Measurements from ENCODE around the gene PDE11A.
"Not testable (repeated sequence)": the region's sequence is repeated elsewhere in the genome, so short reads cannot be mapped to it uniquely, and the experiment has no call there.

Gene PDE11A

GRCh38 chr2:177810906-177811305 lies 261.7 kb downstream of the PDE11A start:
- DNase-seq = no peak

DNA sequence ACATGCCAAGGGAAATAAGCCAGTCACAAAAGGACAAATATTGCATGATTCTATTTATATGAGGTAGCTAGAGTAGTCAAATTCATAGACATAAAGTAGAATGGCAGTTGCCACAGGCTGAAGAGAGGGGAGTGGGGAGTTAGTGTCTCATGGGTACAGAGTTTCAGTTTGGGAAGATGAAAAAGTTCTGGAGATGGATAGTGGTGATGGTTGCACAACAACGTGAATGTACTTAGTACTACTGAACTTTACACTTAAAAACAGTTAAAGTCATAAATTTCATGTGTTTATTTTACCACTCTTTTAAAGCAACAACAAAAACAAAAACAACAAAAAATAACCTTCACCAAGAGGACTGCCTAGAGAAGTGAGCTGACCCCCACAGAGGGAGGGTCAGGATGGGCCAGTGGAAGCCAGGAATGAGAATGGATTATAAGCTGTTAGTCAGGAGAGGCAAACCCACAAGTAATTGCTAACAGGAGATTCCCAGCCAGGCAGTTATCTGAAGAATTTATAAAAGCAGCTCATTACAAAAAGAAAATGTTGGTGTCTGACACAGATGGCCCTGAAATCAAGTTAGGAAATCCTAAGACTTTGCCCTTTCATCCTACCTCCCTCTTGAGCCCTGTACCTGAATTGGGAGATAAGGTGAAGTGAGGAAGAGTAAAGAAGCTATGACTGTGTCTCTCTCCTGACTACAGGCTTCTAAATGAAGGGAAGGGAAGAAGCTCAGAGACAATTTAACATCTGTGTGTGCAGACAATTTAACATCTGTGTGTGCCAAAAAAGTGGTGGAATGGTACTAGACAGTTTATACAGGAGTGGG lies 263.4 kb downstream of the PDE11A start:
- no peak for DNase-seq

- no peak for DNase-seq
These were observed 266.6 kb downstream of the PDE11A start for GRCh38 chr2:177806025-177806424.

GRCh38 chr2:177799531-177799930 lies 273.0 kb downstream of the PDE11A start:
- DNase-seq = no peak

DNA sequence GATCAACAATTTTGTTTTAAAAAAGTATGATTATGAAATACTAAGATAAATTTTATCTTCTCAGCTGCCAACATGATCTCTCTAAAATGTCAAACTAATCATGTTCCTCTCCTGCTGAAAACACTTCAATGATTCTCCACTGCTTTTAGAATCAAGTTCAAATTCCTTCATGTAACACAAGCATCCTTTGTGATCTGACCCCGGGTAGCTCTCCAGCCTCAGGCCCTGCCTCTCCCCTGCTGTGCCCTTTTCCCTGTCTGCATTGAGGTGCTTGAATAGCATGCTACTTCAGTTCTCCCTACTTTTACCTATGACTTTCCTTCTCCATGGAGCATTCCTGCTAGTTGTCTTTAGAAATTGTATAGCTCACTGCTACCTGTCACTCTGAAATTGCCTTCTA lies 274.8 kb downstream of the PDE11A start:
- no peak for DNase-seq

DNA sequence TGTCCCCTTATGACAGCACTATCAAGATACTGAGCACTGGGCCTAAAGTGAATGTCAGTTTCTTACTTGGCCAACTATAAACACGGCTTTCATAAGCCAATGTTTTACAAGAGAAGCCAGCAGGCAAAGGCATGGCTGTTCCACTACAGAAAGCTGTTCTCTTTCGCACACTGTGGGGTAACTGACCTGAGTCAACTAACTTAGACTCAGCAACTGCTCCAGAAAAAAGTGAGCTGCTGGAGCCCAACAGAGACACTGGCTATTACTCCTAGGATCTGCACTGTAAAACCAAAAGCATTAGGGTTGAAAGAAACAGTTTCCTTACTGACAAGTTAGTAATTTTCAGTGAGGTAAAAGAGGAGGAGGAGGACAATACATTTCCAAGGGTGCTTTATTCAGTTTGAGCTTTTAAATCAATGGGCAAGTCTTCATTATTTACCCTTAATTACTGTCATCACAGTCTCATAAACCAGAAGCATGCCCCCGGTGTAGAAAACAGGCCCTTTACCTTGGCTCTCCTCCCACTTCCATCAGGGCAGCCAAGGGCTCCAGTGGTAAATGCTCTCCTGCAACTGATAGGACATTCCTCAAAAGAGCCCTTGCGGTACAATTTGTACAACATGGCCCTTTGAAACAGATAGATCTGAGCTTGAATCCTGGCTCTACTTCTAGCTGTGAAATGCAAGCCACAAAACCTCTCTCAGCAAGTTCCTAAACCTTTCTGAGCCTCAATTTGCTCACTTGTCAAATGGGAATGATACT lies 275.7 kb downstream of the PDE11A start:
- no peak for DNase-seq

DNA sequence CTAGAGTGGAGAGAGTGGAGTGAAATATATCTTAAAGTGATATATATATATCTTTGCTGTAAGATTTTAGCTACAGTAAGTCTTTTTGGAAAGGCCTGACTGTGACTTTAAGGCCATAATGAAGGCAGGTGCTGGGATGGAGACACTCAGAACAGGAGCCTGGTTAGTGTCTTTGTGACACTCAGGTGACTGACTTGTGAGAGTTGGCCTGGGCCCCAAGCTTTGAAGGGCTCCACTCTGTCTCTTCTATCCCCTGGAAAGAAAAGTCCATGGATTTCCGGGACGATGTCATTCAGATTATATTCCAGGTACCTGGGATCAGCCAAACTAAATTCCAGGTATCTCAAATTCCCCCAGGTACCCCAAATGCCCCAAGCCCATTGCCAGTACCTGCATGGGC lies 276.6 kb downstream of the PDE11A start:
- no peak for DNase-seq

DNA sequence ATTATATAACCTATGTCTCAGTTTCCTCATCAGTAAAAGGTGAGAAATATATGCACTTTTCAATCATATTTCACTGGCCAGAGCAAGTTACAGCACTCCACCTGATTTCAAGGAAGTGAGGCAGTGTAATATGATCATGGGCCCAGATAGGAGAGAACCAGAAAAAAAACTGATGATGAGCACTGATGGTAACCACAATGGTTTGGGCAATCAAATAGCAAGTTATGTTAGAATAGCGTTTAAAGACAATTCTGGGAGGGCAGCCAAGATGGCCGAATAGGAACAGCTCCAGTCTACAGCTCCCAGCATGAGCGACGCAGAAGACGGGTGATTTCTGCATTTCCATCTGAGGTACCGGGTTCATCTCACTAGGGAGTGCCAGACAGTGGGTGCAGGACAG lies 287.4 kb downstream of the PDE11A start:
- not testable (repeated sequence) for DNase-seq

GRCh38 chr2:177784745-177785067 lies 287.9 kb downstream of the PDE11A start:
- no peak for DNase-seq

DNA sequence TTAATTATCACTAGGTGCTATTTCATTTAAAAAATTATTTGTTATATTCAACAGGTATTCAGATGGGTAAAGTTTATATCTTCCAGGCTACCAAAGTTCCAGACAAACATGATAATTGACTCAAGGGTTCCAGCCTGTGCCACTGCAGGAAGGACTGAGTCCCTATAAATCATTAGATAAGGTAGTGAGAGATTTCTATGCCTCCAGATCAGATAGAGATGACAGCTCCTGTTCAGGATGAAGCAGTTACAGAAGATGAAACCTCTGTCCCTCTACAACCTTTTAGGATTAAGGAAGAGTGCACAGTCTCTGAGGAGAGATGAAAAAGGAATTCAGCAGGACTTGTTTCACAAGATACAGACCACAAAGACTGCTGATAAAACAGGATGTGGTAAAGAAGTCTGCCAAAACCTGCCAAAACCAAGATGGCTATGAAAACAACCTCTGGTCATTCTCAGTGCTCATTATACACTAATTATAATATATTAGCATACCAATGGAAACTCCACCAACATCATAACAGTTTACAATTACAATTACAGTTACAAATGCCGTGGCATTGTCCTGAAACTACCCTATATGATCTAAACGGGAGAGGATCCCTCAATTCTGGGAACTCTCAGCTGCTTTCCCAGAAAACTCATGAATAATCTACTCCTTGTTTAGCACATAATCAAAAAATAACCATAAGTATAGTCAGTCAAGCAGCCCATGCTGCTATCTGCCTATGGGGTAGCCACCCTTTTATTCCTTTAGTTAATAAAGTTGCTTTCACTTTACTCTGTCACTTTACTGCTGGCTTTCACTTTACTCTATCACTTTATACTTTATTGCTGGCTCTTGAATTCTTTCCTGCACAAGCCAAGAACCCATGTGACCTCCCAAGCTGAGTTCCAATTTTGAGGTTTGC lies 288.5 kb downstream of the PDE11A start:
- DNase-seq = no peak

GRCh38 chr2:177783091-177783490 lies 289.5 kb downstream of the PDE11A start:
- no peak for DNase-seq

DNA sequence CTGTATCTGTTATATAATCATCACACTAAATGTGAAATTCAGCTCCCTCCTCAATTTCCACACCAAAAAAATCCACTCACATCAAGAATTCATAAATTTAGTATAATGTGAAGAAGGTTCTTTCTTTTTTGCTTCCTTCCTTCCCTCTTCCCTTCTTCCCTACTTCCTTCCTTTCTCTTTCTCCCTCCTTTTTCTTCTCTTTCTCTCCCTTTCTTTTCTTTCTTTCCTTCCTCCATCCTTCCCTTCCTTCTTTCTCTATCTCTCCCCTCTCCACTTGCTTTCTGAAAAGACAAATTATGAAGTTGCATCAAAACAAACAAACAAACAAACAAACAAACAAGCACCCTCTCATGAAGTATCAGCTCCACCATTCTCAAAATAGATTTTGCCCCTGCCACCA lies 290.0 kb downstream of the PDE11A start:
- DNase-seq = no peak

- DNase-seq = no peak
These were observed 294.1 kb downstream of the PDE11A start for GRCh38 chr2:177778472-177778871.

DNA sequence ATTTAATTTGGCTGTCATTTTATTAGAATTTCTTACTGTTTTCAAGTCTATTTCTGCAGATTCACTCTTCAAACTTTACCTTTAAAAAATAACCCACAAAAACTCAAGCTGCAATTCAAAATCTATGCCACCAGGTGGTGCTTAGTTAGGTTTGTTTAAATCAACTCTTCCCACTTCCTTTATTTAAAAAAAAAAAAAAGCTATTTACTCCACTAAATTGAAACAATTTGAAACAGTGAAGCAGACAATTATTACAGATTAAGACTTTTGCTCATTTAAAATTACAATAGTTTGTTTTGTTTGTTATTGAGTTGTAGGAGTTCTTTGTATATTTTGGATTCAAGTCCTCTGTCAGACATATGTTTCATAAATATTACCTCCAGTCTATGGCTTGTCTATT lies 300.0 kb downstream of the PDE11A start:
- no peak for DNase-seq

- no peak for DNase-seq
These were observed 301.4 kb downstream of the PDE11A start for GRCh38 chr2:177771191-177771590.

- DNase-seq = no peak
These were observed 304.8 kb downstream of the PDE11A start for GRCh38 chr2:177767768-177768167.

DNA sequence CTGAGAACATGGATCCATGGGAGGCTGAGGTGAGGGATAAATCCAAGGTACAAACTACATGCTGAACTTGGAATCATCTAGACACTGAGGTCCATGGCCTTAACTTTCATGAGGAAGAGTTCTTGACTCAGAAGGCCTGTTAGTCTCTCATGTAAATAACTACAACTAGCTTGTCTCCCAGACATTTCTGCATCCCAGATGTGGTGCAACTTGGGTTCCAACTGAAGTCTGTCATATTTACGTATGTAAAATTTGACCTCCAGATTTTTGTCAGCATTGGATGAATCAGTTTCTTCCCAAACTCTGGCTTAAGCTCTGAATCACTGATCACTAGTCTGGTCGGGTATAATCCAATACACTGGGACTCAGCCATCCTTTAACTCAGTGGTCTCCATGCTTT lies 306.9 kb downstream of the PDE11A start:
- DNase-seq = no peak

- DNase-seq = no peak
These were observed 308.9 kb downstream of the PDE11A start for GRCh38 chr2:177763531-177764265.

DNA sequence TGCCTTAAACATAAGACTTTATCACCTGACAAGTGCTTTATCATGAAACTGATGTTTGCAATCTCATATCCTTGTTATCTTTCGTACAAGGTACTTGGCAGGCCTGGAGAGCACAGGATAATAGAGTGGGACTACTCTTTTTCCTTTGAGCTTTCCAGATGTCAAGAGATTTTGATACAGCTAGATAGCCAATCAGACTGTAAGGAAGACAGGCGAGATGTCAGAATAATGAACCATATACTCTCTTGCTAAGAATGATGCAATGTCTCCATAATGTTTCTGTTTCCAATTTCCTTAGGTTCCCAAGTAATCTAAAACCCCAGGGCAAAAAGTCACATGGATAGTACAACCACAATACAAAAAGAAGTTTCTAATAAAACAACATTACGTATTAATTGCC lies 313.1 kb downstream of the PDE11A start:
- DNase-seq = no peak

DNA sequence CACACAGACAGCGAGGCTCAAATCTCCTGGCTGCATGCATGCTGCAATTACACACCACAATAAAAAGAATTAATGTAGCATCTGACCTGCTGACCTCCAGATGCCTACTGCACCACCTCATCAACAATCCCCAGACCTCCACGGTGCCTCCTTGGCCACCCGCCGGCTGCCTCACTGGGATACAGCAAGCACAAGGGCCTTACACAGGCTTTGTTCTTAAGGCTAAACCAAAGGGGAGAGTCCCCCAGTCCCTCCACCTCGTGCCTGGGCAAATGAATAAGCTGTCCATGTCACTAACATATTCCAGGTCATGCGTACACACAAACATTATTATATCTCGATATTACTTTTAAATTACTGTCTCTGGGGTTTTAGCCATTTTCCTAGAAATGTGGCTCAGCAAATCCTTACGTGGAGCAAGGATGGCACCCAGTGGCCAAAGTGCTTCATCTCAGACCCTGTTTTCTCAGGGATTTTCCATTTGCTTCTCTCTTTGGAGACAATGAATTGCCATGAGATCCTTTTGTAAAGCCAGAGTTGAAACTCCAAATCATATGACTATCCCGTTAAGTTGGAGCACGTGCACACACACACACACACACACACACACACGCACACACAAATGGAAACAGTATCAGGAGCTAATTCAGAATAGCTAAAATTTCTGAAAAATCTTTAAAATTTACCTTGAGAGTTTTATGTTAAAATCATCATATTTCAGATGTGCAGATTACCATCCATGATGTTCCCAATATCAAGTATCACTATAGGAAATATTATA lies 313.8 kb downstream of the PDE11A start:
- DNase-seq = no peak

GRCh38 chr2:177756336-177756735 lies 316.2 kb downstream of the PDE11A start:
- no peak for DNase-seq

- no peak for DNase-seq
These were observed 318.1 kb downstream of the PDE11A start for GRCh38 chr2:177754492-177754873.
